ENCODE results near the gene C11orf52.

The C11orf52 gene

DNA sequence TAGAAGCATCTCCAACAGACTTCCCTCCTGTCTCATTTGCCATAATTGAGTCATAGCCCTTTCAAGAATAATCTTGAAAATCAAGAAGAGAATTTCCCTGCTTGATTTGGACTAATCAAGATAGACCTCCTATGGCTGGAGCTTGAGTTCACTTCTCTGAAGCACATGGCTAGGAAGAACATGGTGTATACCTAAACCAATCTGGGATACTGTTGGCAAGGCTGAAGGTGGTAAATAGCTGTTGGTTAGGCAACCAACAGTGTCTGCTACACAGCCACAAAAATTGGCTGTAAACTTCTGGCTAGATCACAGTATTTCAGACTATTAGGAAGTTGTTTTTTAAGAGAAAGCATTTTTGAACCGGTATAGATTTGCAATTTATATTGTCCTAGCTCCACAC is 12.0 kb upstream of the C11orf52 start:
- TF ChIP-seq, protein P1, sequence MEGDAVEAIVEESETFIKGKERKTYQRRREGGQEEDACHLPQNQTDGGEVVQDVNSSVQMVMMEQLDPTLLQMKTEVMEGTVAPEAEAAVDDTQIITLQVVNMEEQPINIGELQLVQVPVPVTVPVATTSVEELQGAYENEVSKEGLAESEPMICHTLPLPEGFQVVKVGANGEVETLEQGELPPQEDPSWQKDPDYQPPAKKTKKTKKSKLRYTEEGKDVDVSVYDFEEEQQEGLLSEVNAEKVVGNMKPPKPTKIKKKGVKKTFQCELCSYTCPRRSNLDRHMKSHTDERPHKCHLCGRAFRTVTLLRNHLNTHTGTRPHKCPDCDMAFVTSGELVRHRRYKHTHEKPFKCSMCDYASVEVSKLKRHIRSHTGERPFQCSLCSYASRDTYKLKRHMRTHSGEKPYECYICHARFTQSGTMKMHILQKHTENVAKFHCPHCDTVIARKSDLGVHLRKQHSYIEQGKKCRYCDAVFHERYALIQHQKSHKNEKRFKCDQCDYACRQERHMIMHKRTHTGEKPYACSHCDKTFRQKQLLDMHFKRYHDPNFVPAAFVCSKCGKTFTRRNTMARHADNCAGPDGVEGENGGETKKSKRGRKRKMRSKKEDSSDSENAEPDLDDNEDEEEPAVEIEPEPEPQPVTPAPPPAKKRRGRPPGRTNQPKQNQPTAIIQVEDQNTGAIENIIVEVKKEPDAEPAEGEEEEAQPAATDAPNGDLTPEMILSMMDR (IDR thresholded peaks at IDR 0.05; ENCODE audit: control insufficient read depth, insufficient read depth, low read depth, low read length, missing control alignments), result no peak
- no peak for DNase-seq (ENCODE audit: low read depth)
- no peak overlapping the region for H3K4me3 ChIP-seq (ENCODE audit: control insufficient read depth, low read depth, low read length)

DNA sequence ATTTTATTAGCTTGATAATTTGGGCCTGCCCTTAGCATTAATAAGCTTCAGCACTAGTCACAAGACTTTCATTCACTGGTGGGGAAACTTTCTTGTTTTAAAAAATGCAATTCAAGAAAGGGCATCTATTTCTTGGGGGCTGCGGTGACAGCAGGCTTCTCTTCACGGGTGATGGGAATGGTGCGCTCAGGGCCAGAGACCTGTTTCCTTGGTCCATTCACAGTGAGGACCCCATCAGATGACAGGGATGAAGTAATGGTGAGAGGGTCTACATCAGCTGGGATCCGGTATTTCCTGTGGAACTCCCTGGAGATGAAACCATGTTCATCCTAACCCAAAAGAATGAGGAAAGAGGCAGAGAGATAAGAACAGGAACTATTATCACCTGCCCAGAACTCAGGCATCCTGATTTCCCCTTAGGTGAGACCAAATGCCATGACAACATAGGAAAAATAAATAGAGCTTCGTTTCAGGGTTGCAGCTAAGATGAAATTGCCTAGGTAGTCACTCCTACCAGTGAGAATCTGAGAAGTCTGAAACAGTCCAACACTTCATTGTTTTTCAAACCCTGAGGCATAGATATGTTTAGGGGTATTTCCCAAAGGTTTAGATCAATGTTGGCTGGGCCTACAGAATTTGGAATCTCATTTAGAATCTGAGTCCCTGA is 9.9 kb upstream of the C11orf52 start:
- no peak overlapping the region for H3K4me3 ChIP-seq (ENCODE audit: control insufficient read depth, low read depth, low read length)
- no peak for DNase-seq (ENCODE audit: low read depth)
- TF ChIP-seq, protein P1 (IDR thresholded peaks at IDR 0.05; ENCODE audit: control insufficient read depth, insufficient read depth, low read depth, low read length, missing control alignments), result no peak

DNA sequence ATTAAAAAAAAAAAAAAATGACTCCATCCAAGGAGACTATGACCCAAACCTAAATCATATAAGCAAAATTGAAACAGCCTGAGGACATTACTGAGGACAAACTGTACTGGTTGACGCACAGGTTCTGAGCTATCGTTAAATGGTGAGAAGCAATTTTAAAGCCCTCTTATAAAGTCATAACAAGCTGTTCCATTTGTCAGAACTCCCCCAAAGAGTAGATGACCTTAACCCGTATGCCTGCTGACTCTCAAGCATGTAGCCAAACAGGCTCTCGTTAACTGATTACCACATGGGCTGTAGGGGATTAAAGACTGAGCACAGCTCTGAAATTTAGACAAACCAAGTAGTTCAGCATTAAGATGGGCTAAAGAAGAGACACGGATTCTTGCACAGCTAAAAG is 9.3 kb upstream of the C11orf52 start:
- no peak for DNase-seq (ENCODE audit: low read depth)
- TF ChIP-seq, protein P1 (IDR thresholded peaks at IDR 0.05; ENCODE audit: control insufficient read depth, insufficient read depth, low read depth, low read length, missing control alignments), result no peak
- H3K4me3 ChIP-seq (ENCODE audit: control insufficient read depth, low read depth, low read length), result no peak overlapping the region

DNA sequence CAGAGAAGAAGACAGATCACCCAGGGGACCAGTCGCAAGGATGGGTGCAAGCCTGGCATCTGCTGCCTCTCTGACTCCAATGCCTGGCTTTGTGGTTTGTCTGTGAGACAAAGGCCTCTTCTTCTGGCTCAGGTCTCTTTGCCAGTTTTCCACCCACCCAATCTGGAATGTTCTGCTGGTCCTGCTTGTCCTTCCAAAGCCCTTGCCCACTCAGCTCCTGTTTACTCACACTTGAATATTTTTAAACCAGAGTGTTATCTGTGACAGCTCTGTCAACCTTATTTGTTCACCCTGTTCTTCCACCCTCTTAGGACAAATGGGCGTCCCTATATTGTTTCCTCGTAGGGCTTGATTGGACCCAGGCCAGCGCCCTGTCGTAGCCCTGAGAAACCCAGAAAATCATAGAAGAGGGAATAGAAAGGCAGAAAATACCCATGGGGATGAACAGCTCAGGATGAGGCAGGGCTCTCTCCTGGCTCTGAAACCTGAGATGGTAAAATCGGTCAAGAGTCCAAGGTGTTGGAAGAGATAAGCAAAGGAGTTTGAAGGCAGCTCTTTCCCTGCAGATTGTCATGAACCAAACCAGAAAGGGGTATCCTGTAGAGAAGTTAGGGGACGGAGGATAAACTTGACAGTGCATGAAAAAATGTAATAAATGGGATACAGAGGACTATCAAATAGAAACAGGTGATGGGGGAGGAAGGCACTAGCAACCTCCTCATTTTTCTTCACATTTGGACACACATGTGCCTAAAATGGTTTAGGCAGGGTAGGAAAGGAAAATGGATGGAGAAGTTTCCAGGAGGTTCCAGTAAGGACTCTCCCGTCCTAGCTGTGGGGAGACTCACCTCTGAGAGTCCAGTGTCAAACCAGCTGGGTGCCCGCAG is 7.8 kb upstream of the C11orf52 start:
- no peak for DNase-seq (ENCODE audit: low read depth)
- TF ChIP-seq, protein P1 (IDR thresholded peaks at IDR 0.05; ENCODE audit: control insufficient read depth, insufficient read depth, low read depth, low read length, missing control alignments), result no peak
- H3K4me3 ChIP-seq (ENCODE audit: control insufficient read depth, low read depth, low read length), result no peak overlapping the region

DNA sequence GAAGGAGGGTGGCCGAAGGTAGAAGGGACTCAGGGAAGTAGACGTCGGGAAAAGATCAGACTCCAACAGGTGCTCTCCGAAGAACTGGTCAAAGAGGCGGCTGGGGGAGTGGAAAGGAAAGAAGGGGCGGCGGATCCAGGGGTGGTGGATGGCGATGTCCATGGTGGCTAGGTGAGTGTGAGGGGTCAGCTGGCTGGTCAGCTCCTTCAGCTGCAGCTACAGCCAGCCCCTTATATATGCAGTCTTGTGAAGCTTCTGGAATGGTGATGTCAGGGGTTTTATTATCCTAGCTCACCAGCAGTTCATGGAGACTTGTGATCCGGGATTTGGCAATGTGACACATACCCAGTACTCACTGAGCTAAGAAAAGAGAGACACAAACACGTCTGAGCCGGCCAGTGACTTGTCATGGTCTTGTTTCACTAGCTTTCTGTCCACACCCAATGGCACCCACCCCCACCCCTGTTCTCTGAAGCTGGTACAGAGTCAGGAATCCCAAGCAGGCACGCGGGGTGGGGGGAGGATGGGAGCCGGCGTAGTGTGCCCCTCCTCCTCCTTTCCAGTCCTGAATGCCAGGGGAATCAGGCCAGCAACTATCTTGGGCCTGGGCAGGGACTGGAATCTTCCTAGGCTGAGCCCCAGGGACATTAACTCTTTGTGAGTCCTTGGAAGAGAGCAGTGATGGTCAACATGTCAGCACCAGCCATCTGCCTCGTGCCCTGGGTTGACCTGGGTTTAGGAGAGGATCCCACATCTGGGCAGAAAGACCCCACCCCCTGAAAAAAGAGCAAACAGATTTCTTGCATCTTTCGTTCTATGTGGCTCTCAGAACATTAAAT is 6.9 kb upstream of the C11orf52 start, which contains the start of gene CRYAB:
Gene CRYAB (minus strand): TSS at position 208 of the 839 bp plus-strand sequence. CDS start 46 bp downstream, at position 162.
- TF ChIP-seq, protein P1 (IDR thresholded peaks at IDR 0.05; ENCODE audit: control insufficient read depth, insufficient read depth, low read depth, low read length, missing control alignments), result no peak
- peak within 1 kb of the TSS; percentile 38 for H3K4me3 ChIP-seq (ENCODE audit: control insufficient read depth, low read depth, low read length)
- DNase-seq (ENCODE audit: low read depth), result peak; percentile 87

DNA sequence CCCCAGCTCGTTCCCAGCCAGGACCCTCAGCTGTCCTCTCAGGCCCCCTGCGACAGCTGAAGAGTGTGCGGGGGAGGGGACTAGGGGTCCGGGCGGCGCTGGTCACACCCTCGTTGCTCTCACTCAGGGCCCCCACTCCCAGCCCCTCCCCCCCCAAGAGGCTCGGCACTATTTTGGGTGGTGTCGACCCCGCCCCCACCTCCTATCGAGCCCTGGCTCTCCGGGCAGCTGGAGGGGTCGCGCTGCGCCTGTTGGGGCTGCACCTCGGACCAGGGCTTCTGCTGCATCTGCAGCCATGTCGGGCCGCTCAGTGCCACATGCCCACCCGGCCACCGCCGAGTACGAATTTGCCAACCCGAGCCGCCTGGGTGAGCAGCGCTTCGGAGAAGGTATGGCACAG is 6.2 kb upstream of the C11orf52 start, which contains the start of gene HSPB2:
Gene HSPB2 (plus strand): TSS at position 200 of the 400 bp plus-strand sequence. CDS start 96 bp downstream, at position 296.
- H3K4me3 ChIP-seq (ENCODE audit: control insufficient read depth, low read depth, low read length), result peak within 1 kb of the TSS; percentile 38
- no peak for DNase-seq (ENCODE audit: low read depth)
- TF ChIP-seq, protein P1 (IDR thresholded peaks at IDR 0.05; ENCODE audit: control insufficient read depth, insufficient read depth, low read depth, low read length, missing control alignments), result no peak
